H1 (cell line): ENCODE measurements around the gene LCN2. TPM values are rescaled to one million over a fixed set of nuclear protein-coding genes. Genes with fewer than 3 reads are reported as not detected.

ENCODE experiments used
- BCL11A ChIP-seq, 2 experiments: IDR thresholded peaks; one replicate each; pipeline ENCODE4 v1.6.1; 2011; ENCODE audit warnings: low read depth in 2 of 2, low read length in 2 of 2, mild to moderate bottlenecking in 2 of 2
- CBX8 ChIP-seq: fragments of 300-800, 300-1000 bp; sonication (generic); IDR thresholded peaks from 2 replicates; pipeline ENCODE4 v1.7.1; 2016; ENCODE audit warnings: low read depth, low read length, borderline replicate concordance
- JUND ChIP-seq: IDR thresholded peaks from 2 replicates; pipeline ENCODE4 v1.6.1; 2011; ENCODE audit warnings: mild to moderate bottlenecking, improper control_type of control experiment, low read length
- KDM1A ChIP-seq: fragments of 200-600, 300-600 bp; sonication (generic); IDR thresholded peaks from 2 replicates; pipeline ENCODE4 v1.7.1; 2016; ENCODE audit warnings: mild to moderate bottlenecking, low read length, borderline replicate concordance
- POLR2AphosphoS5 ChIP-seq: IDR thresholded peaks from 2 replicates; pipeline ENCODE4 v1.6.1; 2011; ENCODE audit warnings: low read depth, low read length
- SIX5 ChIP-seq: IDR thresholded peaks from 2 replicates; pipeline ENCODE4 v1.6.1; 2011; ENCODE audit warnings: mild to moderate bottlenecking, low read depth, low read length
- SP1 ChIP-seq: IDR thresholded peaks from 2 replicates; pipeline ENCODE4 v1.6.1; 2011; ENCODE audit warnings: low read depth, low read length
- TAF1 ChIP-seq: IDR thresholded peaks from 2 replicates; pipeline ENCODE4 v1.6.1; 2011; ENCODE audit warnings: mild to moderate bottlenecking, low read depth, low read length
- TCF12 ChIP-seq: IDR thresholded peaks from 2 replicates; pipeline ENCODE4 v1.6.1; 2011; ENCODE audit warnings: low read depth, mild to moderate bottlenecking, low read length
- polyA plus RNA-seq, 7 experiments: library from polyadenylated mRNA; depleted of rRNA in 3 of 7; stranded (reverse) in 5 of 7; unstranded in 2 of 7; fragments of >200 nt in 5 of 7; fragments of 200-250 nt in 2 of 7; gene quantifications; 1 replicate in 5 of 7; 2 replicates in 1 of 7; 4 replicates in 1 of 7; pipeline versions ENCODE4 v1.2.1 to v1.2.3, GENCODE V29; 2011 to 2013; ENCODE audit warnings: missing spikeins in 2 of 7, mixed read lengths in 2 of 7
- total RNA-seq: library from RNA; stranded (reverse); fragmentation: NEBNext Ultra II Directional; extraction: Animal tissue kit (Norgen Biotek cat#: 25700); gene quantifications from 2 replicates; pipeline ENCODE4 v1.2.1, GENCODE V29; 2021

LCN2 gene
- total and polyA plus RNA-seq, 2 of the 8 experiments (the other 6 are each of a cell fraction or from before 2014, with no cell fraction given) = 1.1 to 1.6 TPM

DNA sequence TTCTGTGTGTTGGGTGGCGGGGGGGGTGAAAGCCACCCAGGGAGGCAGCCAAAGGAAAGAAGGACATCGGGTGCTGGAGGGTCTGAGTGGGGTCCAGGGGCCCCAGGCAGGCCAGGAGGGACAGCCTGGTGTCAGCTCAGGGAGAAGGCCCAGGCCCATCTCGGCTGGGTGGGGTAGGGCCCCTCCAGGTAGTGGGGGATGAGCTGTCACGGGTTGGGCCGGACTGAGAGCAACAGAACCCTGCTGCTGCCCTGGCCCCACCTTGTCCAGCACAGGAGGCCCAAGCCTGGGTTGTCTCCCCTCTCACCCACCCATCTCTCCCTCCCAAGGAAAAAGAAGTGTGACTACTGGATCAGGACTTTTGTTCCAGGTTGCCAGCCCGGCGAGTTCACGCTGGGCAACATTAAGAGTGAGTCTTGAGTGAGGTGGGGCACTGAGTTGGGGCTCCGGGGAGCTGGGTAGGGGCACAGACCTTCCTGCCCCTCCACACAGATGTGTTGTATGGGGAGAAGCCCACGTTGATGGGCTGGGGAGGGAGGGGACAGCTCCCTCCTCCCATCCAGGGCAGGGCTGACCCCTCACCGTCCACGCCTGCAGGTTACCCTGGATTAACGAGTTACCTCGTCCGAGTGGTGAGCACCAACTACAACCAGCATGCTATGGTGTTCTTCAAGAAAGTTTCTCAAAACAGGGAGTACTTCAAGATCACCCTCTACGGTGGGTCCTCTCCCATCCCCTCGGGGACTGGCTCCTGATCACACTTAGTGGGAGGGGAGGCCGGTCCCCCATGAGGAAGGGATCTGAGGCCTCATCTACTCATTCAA, 2.3 kb downstream of the LCN2 start (continued):
- TF ChIP-seq TAF1 (no peak), SIX5 (no peak), SP1 (no peak), KDM1A (no peak), BCL11A (IDR thresholded peaks at IDR 0.05; ENCODE audit: low read depth in 2 of 2, low read length in 2 of 2) (no peak), POLR2AphosphoS5 (no peak), JUND (no peak), CBX8 (no peak), TCF12 (no peak)
